ENCODE measurements around the gene EXOC3L2. TPM values are rescaled to one million over a fixed set of nuclear protein-coding genes. Genes with fewer than 3 reads are reported as not detected.

Gene EXOC3L2
- total RNA-seq, 2 experiments from 2014 or later: not detected

DNA sequence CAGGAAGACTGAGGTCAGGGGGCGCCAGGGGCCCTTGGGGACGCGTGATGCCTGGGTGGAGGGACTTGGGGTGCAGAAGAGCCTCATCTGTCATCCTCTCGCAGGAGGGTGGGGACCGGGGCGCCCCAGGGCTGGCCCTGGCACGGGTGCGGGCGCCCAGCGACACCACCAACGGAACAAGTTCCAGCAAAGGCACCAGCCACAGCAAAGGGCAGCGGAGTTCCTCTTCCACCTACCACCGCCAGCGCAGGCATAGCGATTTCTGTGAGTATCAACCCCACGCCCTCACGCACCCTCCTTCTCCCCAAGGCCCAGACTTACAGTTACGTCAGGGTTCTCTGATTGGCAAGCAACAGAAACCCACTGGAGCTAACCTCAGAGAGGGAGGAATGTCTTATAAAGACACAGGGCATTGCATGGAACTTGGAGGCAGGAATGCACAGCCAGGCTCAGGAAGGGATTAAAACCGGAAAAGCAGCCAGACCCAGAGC is 35.3 kb upstream of the EXOC3L2 start:
- Histone ChIP-seq H3K4me1 (ENCODE audit: insufficient read depth, low read length) (no peaks in the 10 kb centered on the region), H3K27me3 (ENCODE audit: control insufficient read depth in 1 of 2, insufficient read depth in 2 of 2, low read length in 2 of 2) (no peaks in the 10 kb centered on the region), H3K36me3 (ENCODE audit: insufficient read depth, low read length) (peaks cover 42% of the 10 kb centered on the region), H3K27ac (ENCODE audit: low read depth in 1 of 2, low read length in 2 of 2) (no peak overlapping the region), H3K9me3 (ENCODE audit: control insufficient read depth in 1 of 2, insufficient read depth in 1 of 2, low read length in 2 of 2) (peaks cover 0 to 3% of the 10 kb centered on the region in 2 experiments), H3K4me3 (ENCODE audit: low read length) (no peak overlapping the region)
- intact Hi-C loops (cut with DNase I, micrococcal nuclease): no loop called here
- Mint-ChIP-seq H3K4me1 (ENCODE audit: low read depth) (no peaks in the 10 kb centered on the region), H3K4me3 (no peak overlapping the region), H3K27me3 (no peaks in the 10 kb centered on the region), H3K9me3 (no peaks in the 10 kb centered on the region), H3K36me3 (ENCODE audit: low read depth) (peaks cover 45% of the 10 kb centered on the region), H3K27ac (no peak overlapping the region)
- DNase-seq (no peak), ATAC-seq (ENCODE audit: poor library complexity) (no peak)
- ChIA-PET POLR2A (no interaction called here), CTCF (no interaction called here)
- TF ChIP-seq CTCF (IDR thresholded peaks at IDR 0.05): no peak

DNA sequence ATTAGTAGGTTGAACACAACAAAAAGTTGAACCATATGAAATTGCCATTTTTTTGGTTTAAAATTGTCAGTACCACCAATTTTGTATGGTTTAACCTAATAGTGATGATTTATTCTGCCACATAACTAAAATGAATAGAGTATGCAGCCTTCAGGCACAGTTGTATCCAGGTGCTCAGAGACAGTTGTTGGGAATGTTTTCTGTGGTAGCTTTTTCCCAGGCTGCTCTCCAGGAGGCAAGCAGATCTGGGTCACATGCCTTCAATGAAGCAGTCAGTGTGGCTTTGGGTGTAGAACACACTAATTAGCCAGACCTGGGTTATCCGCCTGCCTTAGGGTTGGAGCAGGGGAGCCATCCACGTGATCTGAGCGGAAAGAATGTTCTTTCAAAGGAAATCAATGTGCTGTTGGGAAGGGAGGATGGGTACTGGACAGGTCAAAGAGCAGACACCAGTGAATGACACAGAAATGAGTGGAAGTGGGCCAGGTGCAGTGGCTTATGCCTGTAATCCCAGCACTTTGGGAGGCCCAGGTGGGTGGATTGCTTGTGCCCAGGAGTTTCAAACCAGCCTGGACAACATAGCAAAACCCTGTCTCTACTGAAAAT is 34.5 kb upstream of the EXOC3L2 start:
- Mint-ChIP-seq H3K4me1 (ENCODE audit: low read depth) (no peaks in the 10 kb centered on the region), H3K36me3 (ENCODE audit: low read depth) (peaks cover 46% of the 10 kb centered on the region)

GRCh38 chr19:45278087-45278486 is 32.9 kb upstream of the EXOC3L2 start:
- CTCF ChIA-PET: no interaction called here
- H3K27ac Mint-ChIP-seq: no peak overlapping the region

More for the DNA sequence above, 34.5 kb upstream of the EXOC3L2 start:
- no peak for TF ChIP-seq CTCF (IDR thresholded peaks at IDR 0.05)
- peaks cover 43% of the 10 kb centered on the region for H3K36me3 ChIP-seq (ENCODE audit: insufficient read depth, low read length)
- Mint-ChIP-seq H3K4me3 (no peak overlapping the region), H3K27ac (no peak overlapping the region), H3K9me3 (no peaks in the 10 kb centered on the region), H3K27me3 (no peaks in the 10 kb centered on the region)
- intact Hi-C loops (cut with DNase I, micrococcal nuclease): no loop called here
- peaks cover 0 to 3% of the 10 kb centered on the region in 2 experiments for H3K9me3 ChIP-seq (ENCODE audit: control insufficient read depth in 1 of 2, insufficient read depth in 1 of 2, low read length in 2 of 2)
- ChIA-PET CTCF (no interaction called here), POLR2A (no interaction called here)
- no peaks in the 10 kb centered on the region for H3K4me1 ChIP-seq (ENCODE audit: insufficient read depth, low read length)
- DNase-seq: no peak
- ATAC-seq (ENCODE audit: poor library complexity): no peak
- no peak overlapping the region for H3K4me3 ChIP-seq (ENCODE audit: low read length)
- H3K27me3 ChIP-seq (ENCODE audit: control insufficient read depth in 1 of 2, insufficient read depth in 2 of 2, low read length in 2 of 2): no peaks in the 10 kb centered on the region
- H3K27ac ChIP-seq (ENCODE audit: low read depth in 1 of 2, low read length in 2 of 2): no peak overlapping the region

More at GRCh38 chr19:45278087-45278486, 32.9 kb upstream of the EXOC3L2 start:
- POLR2A ChIA-PET: no interaction called here
- ATAC-seq (ENCODE audit: poor library complexity) (no peak), DNase-seq (no peak)
- no peaks in the 10 kb centered on the region for H3K27me3 ChIP-seq (ENCODE audit: control insufficient read depth in 1 of 2, insufficient read depth in 2 of 2, low read length in 2 of 2)
- Mint-ChIP-seq H3K27me3 (no peaks in the 10 kb centered on the region), H3K9me3 (no peaks in the 10 kb centered on the region), H3K4me3 (no peak overlapping the region), H3K36me3 (ENCODE audit: low read depth) (peaks cover 45% of the 10 kb centered on the region), H3K4me1 (ENCODE audit: low read depth) (no peaks in the 10 kb centered on the region)
- H3K27ac ChIP-seq (ENCODE audit: low read depth in 1 of 2, low read length in 2 of 2): no peak overlapping the region
- intact Hi-C loops (cut with DNase I, micrococcal nuclease): no loop called here
- H3K4me1 ChIP-seq (ENCODE audit: insufficient read depth, low read length): no peaks in the 10 kb centered on the region
- peaks cover 0 to 2% of the 10 kb centered on the region in 2 experiments for H3K9me3 ChIP-seq (ENCODE audit: control insufficient read depth in 1 of 2, insufficient read depth in 1 of 2, low read length in 2 of 2)
- TF ChIP-seq CTCF (IDR thresholded peaks at IDR 0.05): no peak
- peaks cover 52% of the 10 kb centered on the region for H3K36me3 ChIP-seq (ENCODE audit: insufficient read depth, low read length)
- no peak overlapping the region for H3K4me3 ChIP-seq (ENCODE audit: low read length)

All from CD4-positive, alpha-beta T cell (primary cell).